ENCODE data around the gene MSH5. TPM values are rescaled to one million over a fixed set of nuclear protein-coding genes. Genes with fewer than 3 reads are reported as not detected.

Gene MSH5
- total RNA-seq, 1 experiment from 2014 or later: 22.4 TPM

DNA sequence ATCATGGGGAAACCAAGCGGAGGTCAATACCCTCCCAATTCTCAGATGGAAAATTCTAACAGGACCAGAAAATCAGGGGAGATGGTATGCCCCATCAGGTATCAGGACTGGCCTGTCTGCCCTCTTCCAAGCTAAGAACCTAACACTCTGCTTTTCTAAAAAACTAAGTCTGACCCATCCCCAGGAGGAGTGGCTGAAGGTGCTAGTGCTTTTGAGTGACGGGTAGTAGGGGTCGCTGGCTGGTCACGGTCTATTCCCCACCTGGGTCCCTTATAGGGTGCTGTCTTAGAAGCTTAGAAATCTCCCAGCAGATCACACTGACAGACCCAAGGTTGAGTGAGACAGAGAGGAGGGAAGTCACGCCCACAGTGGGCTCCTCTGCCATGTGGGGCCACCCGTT is 46.3 kb upstream of the MSH5 start:
- Histone ChIP-seq H3K14ac (ENCODE audit: insufficient read depth, low read length) (no peak overlapping the region), H2BK12ac (ENCODE audit: insufficient read length, low read depth, low read length) (no peak overlapping the region), H3K4me1 (ENCODE audit: insufficient read depth, low read length) (no peaks in the 10 kb centered on the region), H2BK15ac (ENCODE audit: low read depth, low read length) (no peak overlapping the region), H3K79me2 (ENCODE audit: insufficient read depth, low read length) (no peaks in the 10 kb centered on the region), H3K9me3 (ENCODE audit: control insufficient read depth, low read depth, low read length) (no peaks in the 10 kb centered on the region), H3K18ac (ENCODE audit: insufficient read length, low read depth, low read length) (no peak overlapping the region), H3K79me1 (ENCODE audit: insufficient read depth, low read depth, low read length, poor library complexity, severe bottlenecking) (no peaks in the 10 kb centered on the region), H2AFZ (ENCODE audit: low read length) (no peak overlapping the region), H4K5ac (ENCODE audit: insufficient read length, low read depth, low read length) (no peak overlapping the region), H4K91ac (ENCODE audit: insufficient read length, low read depth, low read length) (no peak overlapping the region), H3T11ph (ENCODE audit: low read length) (no peak overlapping the region), H2BK5ac (ENCODE audit: insufficient read length, low read length) (no peak overlapping the region), H3K4me2 (ENCODE audit: insufficient read depth, insufficient read length, low read length) (no peak overlapping the region), H3K23me2 (ENCODE audit: insufficient read length, low read depth, low read length, poor library complexity, severe bottlenecking) (no peaks in the 10 kb centered on the region), H3K56ac (ENCODE audit: insufficient read length, low read depth, low read length) (no peak overlapping the region), H2BK20ac (ENCODE audit: low read depth, low read length, poor library complexity, severe bottlenecking) (no peak overlapping the region), H3K27me3 (ENCODE audit: insufficient read depth, low read length) (no peaks in the 10 kb centered on the region), H2BK120ac (ENCODE audit: low read depth, low read length, poor library complexity, severe bottlenecking) (no peak overlapping the region), H2AK5ac (ENCODE audit: insufficient read length, low read length) (no peak overlapping the region), H3K27ac (ENCODE audit: insufficient read length, low read depth, low read length) (no peak overlapping the region), H3K4ac (ENCODE audit: low read depth, low read length) (no peak overlapping the region), H3K23ac (ENCODE audit: insufficient read length, low read depth, low read length) (no peak overlapping the region), H4K20me1 (ENCODE audit: control insufficient read depth, insufficient read depth, insufficient read length) (no peaks in the 10 kb centered on the region), H4K8ac (replicated peaks; ENCODE audit: insufficient read length, low read depth, low read length) (no peak overlapping the region), H3K9ac (ENCODE audit: extremely low read depth, insufficient read length, low read length) (no peak overlapping the region)
- H3K9me3 Mint-ChIP-seq: no peaks in the 10 kb centered on the region
- WGBS (ENCODE audit: extremely low coverage, insufficient read length, low lambda C conversion rate): no CpG with 5 or more reads among the region's 6 CpGs
- no peak for DNase-seq
- H3K36me3 Mint-ChIP-seq (ENCODE audit: insufficient read depth in 1 of 3, low read depth in 3 of 3): peaks cover 9 to 55% (median 37%) of the 10 kb centered on the region in 3 experiments; a peak in 6 of 7 replicates
- H3K4me3 Mint-ChIP-seq: no peak overlapping the region
- TF ChIP-seq CTCF (conservative IDR thresholded peaks at IDR 0.05): no peak
- no peaks in the 10 kb centered on the region for H3K27me3 Mint-ChIP-seq (ENCODE audit: low read depth)
- H3K27ac Mint-ChIP-seq: no peak overlapping the region
- H3K4me1 Mint-ChIP-seq: peaks cover 0 to 1% of the 10 kb centered on the region in 2 experiments; a peak in 1 of 4 replicates
